Measurements from ENCODE around the gene DSCAML1. TPM values are rescaled to one million over a fixed set of nuclear protein-coding genes. Genes with fewer than 3 reads are reported as not detected.

DSCAML1 gene
- polyA plus RNA-seq, 3 donors, result 0.13 to 0.46 (median 0.34) TPM

DNA sequence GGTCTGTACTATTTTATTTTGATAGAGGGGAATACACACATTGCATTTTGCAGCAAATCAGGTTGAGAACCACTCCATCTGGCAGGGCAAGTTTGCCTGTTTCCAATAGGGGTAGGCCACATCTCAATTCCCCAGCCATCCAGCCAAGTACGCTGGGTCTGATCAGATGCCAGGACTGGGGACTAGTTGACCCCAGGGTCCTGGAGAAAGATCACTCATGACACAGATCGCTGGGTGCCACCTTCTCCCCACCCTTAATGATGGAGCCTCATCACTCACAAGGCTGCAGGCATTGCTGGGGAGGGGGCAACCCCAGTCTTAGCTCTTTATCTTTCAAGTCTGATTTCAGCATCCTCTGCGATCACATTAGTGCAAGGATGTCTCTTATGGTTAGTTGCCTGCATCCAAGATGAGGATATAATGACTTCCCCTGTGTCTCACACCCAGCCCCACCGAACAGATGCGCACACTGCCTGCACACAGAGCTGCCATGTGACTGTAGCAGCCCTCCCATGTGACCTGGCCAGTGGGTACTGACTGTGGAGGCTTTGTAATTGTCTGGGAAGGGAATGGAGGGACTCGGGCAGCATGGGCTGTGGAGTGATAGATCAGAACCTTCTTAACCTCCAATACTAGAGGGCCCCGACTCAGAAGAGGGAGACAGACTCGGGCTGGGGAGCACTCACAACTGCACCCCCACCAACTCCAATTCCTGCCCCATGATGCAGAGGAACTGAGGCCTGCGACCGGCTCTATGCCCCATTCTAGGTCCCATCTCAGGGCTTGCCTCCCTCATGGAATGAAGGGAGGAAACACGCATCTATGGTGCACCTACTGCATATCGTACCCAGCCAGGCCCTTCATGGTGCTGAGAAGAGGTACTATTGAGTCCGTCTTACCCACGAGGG, 155.8 kb downstream of the DSCAML1 start:
- no peak overlapping the region for H3K27ac ChIP-seq (ENCODE audit: low read depth, low read length)
- 78 to 88% (median 85%) methylated on average over 14 of the region's 14 CpGs for WGBS, 3 donors

DNA sequence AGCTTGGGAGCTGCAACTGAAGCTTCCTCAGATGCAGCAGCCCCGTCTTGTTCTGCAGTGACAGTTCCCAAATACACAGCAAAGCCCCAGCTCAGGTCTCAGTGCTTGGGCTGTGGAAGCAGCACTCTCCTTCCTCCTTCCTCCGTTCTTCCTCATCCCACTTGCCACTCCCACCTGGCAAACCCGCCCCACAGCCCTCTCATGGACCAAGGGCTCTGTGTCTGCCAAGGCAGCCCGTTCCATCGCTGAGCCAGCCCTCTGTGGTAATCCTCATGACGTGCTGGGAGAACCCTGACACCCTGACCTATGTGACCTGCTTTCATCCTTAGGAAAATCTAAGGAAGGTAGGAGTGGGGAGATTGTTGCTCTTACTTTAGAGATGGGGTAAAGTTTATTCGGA, 157.0 kb downstream of the DSCAML1 start:
- WGBS, 3 donors, result 72 to 87% (median 80%) methylated on average over 7 of the region's 7 CpGs
- H3K27ac ChIP-seq (ENCODE audit: low read depth, low read length), result no peak overlapping the region

DNA sequence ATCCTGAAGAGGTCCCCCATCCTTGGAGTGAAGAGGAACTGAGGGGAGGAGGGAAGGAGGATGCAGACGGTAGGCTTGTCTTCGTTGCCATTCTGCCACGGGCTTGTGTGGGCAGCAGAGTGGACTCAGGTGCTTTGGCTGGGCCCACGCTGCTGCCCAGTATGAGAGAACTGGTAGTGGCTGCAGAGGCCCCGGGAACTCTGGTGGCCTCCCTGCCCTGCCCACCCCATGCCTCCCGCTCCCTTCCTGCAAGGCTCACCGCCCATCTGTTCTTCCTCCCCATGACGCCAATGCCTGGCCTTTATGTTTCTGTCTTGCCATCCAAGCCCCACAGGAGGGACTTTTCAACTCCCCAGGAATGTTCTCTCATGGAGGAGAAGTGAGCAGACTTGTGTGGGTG, 157.4 kb downstream of the DSCAML1 start:
- 83 to 94% (median 89%) methylated on average over 8 of the region's 8 CpGs for WGBS, 3 donors

DNA sequence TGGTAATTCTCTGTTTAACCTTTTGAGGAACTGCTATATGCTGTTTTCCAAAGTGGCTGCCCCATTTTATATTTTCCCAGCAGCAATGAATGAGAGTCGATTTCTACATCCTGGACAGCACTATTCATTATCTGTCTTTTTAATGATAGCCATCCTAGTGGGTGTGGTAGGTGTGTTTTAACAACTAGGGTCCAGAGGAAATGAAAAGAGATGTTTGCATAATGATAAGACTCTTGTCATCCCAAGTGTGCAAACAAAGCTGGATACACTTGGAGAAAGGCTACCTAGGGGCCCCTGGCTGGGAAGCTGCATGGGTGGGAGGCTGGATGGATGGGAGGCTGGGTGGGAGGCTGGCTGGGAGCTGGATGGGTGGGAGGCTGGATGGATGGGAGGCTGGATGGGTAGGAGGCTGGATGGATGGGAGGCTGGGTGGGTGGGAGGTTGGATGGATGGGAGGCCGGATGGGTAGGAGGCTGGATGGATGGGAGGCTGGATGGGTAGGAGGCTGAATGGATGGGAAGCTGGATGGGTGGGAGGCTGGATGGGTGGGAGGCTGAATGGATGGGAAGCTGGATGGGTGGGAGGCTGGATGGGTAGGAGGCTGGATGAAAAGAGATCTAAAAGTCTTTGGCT, 158.0 kb downstream of the DSCAML1 start:
- 73 to 89% (median 87%) methylated on average over 2 of the region's 2 CpGs for WGBS, 3 donors
- no peak overlapping the region for H3K27ac ChIP-seq (ENCODE audit: low read depth, low read length)

More for the DNA sequence above, 157.4 kb downstream of the DSCAML1 start:
- H3K27ac ChIP-seq (ENCODE audit: low read depth, low read length), result no peak overlapping the region

GRCh38 chr11:117634756-117635603, 162.0 kb downstream of the DSCAML1 start:
- 69 to 78% (median 75%) methylated on average over 21 of the region's 21 CpGs for WGBS, 3 donors
- H3K27ac ChIP-seq (ENCODE audit: low read depth, low read length), result no peak overlapping the region

- H3K27ac ChIP-seq (ENCODE audit: low read depth, low read length), result no peak overlapping the region
- 88 to 94% (median 94%) methylated on average over 12 of the region's 12 CpGs for WGBS, 3 donors
Measured at GRCh38 chr11:117633976-117634755, 162.8 kb downstream of the DSCAML1 start.

- WGBS, 3 donors, result 79 to 93% (median 90%) methylated on average over 9 of the region's 9 CpGs
- H3K27ac ChIP-seq (ENCODE audit: low read depth, low read length), result no peak overlapping the region
Measured at GRCh38 chr11:117633186-117633754, 163.7 kb downstream of the DSCAML1 start.

DNA sequence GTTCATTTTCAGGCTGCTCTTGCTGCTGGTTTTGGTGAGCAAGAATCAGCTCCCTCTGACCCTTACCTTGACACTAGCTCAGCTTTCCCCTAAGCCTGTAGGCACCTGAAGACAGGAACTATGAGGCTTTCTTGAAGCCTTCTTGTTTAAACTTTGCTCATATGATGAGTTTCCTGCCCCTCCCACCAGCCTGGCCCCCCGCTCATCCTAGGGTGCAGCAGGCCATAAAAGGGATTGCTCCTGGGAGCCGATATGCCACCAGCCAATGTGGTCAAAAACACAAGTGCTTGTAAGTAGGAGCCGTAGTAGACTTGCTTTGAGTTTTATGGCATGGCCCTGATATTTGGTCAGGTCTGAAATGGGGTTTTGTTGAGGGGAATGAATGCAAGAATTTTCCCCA, 164.7 kb downstream of the DSCAML1 start:
- WGBS, 3 donors, result 89 to 92% (median 92%) methylated on average over 3 of the region's 3 CpGs
- no peak overlapping the region for H3K27ac ChIP-seq (ENCODE audit: low read depth, low read length)

- WGBS, 3 donors, result 92 to 94% (median 93%) methylated on average over 10 to 11 of the region's 11 CpGs
- no peak overlapping the region for H3K27ac ChIP-seq (ENCODE audit: low read depth, low read length)
Measured at GRCh38 chr11:117631336-117632140, 165.5 kb downstream of the DSCAML1 start.

- no peak overlapping the region for H3K27ac ChIP-seq (ENCODE audit: low read depth, low read length)
- WGBS, 3 donors, result 91 to 95% (median 93%) methylated on average over 9 of the region's 9 CpGs
Measured at GRCh38 chr11:117629891-117630538, 167.0 kb downstream of the DSCAML1 start.

DNA sequence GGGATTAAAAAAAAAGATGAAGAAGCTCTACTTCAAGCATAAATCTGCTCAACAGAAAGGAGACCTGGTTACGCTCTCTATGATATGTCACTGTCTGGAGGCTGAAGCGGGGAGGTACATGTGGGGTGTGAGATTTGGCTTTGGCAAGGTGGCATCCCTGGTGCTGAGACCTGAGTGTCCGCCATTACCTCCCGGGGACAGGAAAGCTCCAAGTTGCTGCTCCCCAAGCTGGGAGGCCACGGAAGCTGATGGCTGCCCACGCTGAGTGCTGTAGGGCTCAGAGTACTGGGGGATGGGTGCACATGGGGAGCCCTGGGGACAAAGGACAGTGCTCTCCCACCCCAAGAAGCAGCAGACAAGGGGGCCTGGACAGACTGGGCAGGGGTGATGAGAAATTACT, 167.9 kb downstream of the DSCAML1 start:
- WGBS, 3 donors, result 92 to 95% (median 94%) methylated on average over 6 of the region's 6 CpGs
- no peak overlapping the region for H3K27ac ChIP-seq (ENCODE audit: low read depth, low read length)

DNA sequence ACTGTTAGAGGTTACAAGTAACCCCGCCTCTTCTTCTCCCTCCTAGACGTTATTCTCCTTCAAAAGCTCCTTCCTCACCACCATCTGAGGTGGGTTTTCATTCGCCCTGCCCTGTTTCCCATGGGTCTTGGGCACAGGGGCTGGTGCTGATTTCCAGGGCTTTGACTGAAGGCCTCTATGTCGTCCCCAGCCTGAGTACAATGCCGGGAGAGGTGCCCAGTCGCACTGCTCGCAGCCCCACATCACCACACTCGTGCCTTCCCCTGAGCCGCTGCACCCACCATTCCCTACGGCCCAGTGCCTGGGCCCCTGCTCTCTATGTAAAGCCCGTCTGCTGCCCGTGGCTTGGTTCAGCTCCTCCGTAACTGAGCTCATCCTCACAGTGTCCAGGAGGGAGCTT, 169.8 kb downstream of the DSCAML1 start:
- H3K27ac ChIP-seq (ENCODE audit: low read depth, low read length), result no peak overlapping the region
- 79 to 87% (median 85%) methylated on average over 13 of the region's 13 CpGs for WGBS, 3 donors

DNA sequence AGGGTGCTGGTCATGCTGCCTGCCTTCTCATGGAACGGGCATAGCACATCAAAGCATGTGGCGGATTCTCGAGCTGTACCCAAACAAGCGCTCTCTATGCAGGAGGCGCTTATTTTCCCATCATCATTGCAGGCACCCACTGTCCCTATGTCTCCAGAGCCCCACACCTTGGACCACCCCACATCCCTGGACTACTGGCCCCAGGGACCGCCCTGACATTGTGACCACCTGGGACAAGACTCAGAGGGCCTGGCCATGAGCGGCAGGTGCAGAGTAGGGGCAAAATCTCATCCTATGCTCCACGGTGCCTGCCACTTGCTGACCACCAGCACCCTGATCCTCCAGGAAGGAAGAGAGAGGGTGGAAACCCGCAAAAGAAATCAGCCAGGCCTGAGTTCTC, 170.4 kb downstream of the DSCAML1 start:
- 86 to 89% (median 88%) methylated on average over 9 of the region's 9 CpGs for WGBS, 3 donors

DNA sequence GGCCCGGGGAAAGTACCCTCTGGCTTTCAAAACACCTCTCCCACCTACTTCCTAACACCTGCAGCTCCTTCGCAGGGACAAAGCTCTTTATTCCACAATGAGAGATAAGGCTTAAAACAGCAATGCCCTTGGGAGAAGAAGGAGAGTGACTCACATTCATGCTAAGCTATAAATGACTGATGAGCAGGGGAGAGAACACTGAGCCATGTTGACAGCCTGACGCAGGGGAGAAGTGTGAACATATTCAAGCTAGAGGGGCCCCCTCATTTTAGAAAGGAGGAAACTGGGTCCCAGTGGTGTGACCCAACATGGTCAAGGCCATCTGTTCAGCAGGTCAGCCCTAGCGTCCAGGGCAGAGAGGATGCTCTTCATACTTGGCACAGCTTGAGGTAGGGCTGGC, 171.8 kb downstream of the DSCAML1 start:
- WGBS, 3 donors, result 56 to 74% (median 72%) methylated on average over 4 of the region's 4 CpGs
- H3K27ac ChIP-seq (ENCODE audit: low read depth, low read length), result no peak overlapping the region

More for the DNA sequence above, 170.4 kb downstream of the DSCAML1 start:
- no peak overlapping the region for H3K27ac ChIP-seq (ENCODE audit: low read depth, low read length)

DNA sequence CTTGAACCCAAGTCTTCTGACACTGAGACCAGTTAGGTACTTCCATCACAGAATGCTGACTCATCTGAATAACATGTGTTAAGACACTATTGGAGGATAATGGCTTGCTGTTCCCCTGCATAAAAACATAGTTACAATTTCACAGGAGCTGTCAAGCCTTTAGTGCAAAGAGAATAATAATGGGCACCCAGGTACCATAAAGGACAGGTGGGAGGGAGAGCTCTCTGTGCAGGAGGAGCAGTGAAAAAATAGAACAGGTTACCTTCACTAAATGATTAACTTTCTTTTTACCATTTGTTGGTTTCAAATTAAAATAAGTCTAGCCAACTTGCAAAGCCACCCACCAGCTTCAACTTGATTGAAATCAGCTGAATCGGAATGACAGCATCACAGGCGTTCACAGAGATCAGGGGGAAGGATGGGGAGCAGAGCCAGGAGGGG, 173.2 kb downstream of the DSCAML1 start:
- 67 to 94% (median 88%) methylated on average over 2 of the region's 2 CpGs for WGBS, 3 donors
- H3K27ac ChIP-seq (ENCODE audit: low read depth, low read length), result no peak overlapping the region

- no peak overlapping the region for H3K27ac ChIP-seq (ENCODE audit: low read depth, low read length)
Measured at GRCh38 chr11:117621226-117621625, 175.8 kb downstream of the DSCAML1 start.

- H3K27ac ChIP-seq (ENCODE audit: low read depth, low read length), result no peak overlapping the region
- WGBS, 3 donors, result 90 to 94% (median 91%) methylated on average over 1 of the region's 1 CpG
Measured at GRCh38 chr11:117620659-117621058, 176.4 kb downstream of the DSCAML1 start.

All from adipose tissue (tissue), 3 donors.